22Rv1 (cell line): ENCODE measurements around the gene RTP3.

Source experiments
- ZFX ChIP-seq: fragments of 450-650 bp; IDR thresholded peaks from 2 replicates; pipeline ENCODE4 v1.6.1; 2017; ENCODE audit warnings: antibody characterized with exemption, borderline replicate concordance
- TF ChIP-seq, protein P1 (sequence below): fragments of 450-650 bp; IDR thresholded peaks from 2 replicates; pipeline ENCODE4 v1.5.1; 2017; ENCODE audit warnings: mild to moderate bottlenecking

DNA sequence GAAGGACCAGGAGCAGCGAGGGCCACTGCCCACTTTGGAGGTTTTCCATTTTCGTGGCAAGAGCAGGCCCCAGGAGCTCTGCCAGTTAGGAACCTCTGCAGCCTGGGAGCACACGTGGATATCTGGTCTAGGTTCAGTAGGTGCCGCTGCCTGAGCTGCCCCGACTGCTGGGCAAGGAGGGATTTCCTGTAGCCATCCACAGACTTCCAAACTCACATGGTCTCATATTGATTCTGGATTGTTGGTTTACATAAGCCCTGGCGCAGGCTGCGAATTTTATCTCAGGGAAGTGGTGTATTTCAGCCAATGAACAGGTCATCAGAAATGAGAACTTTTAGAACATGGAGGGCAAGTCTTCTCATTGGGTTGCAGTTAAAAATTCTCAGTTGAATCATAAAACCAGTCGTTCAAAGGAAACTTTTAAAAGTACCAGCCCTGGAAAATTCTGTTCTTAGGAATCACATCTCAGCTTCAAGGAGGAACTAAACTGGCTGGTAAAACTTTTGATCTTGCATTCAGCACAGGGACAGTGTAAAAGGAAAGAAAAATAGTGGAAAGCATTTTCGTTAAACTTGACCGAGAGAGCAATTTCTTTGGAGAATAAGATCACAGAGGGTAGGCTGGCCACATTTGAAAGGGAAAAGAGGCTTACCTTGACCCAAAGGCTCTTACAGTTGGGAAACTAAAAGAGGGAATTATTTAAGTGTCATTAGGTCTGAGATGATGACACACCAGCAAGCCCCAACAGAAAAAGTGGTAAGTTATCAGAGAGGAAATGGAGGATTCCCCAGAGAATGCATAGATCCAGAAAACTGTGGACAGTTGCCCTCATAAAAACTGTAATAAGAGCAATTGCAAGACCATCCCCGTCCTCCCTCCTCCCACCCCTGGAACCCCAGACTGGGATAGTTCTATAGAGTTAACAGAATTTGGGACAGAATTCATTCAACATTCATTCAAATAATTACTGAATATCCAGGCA, 6.4 kb upstream of the RTP3 start:
- TF ChIP-seq, protein P1, sequence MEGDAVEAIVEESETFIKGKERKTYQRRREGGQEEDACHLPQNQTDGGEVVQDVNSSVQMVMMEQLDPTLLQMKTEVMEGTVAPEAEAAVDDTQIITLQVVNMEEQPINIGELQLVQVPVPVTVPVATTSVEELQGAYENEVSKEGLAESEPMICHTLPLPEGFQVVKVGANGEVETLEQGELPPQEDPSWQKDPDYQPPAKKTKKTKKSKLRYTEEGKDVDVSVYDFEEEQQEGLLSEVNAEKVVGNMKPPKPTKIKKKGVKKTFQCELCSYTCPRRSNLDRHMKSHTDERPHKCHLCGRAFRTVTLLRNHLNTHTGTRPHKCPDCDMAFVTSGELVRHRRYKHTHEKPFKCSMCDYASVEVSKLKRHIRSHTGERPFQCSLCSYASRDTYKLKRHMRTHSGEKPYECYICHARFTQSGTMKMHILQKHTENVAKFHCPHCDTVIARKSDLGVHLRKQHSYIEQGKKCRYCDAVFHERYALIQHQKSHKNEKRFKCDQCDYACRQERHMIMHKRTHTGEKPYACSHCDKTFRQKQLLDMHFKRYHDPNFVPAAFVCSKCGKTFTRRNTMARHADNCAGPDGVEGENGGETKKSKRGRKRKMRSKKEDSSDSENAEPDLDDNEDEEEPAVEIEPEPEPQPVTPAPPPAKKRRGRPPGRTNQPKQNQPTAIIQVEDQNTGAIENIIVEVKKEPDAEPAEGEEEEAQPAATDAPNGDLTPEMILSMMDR: no peak
- TF ChIP-seq ZFX: no peak
